Peyer's patch (tissue), 4 donors: ENCODE measurements around the gene SARM1. TPM values are rescaled to one million over a fixed set of nuclear protein-coding genes. Genes with fewer than 3 reads are reported as not detected.
A peak's percentile ranks its signal among the peaks of the same experiment; 100 is the strongest.
"Not testable (repeated sequence)": the region's sequence is repeated elsewhere in the genome, so short reads cannot be mapped to it uniquely, and the experiment has no call there.

Experiments
- DNase-seq, 3 donors: peaks; one replicate each; pipeline ENCODE4 v3.0.0-alpha.2; 2017 to 2019
- H3K27ac ChIP-seq, 4 donors: fragments of 200-600 bp; sonication (generic); one replicate each; pipeline ENCODE4 v1.5.1; 2016 to 2019
- H3K27me3 ChIP-seq, 2 donors: fragments of 200-600 bp; sonication (generic); one replicate each; pipeline ENCODE4 v1.5.1; 2019
- H3K36me3 ChIP-seq, 3 donors: fragments of 200-600 bp; sonication (generic); one replicate each; pipeline ENCODE4 v1.5.1; 2016 to 2019
- H3K4me1 ChIP-seq, 4 donors: fragments of 200-600 bp; sonication (generic); one replicate each; pipeline ENCODE4 v1.5.1; 2016 to 2019
- H3K4me3 ChIP-seq, 4 donors: fragments of 200-600 bp; sonication (generic); 1 replicate in 3 of 4; 2 replicates in 1 of 4; pipeline ENCODE4 v1.5.1; 2016 to 2019; ENCODE audit warnings: mild to moderate bottlenecking in 1 of 4
- H3K9me3 ChIP-seq, 4 donors: fragments of 200-600 bp; sonication (generic); one replicate each; pipeline ENCODE4 v1.5.1; 2016 to 2019; ENCODE audit warnings: mild to moderate bottlenecking in 1 of 4
- CTCF ChIP-seq, 6 experiments: fragments of 450-650 bp in 4 of 6; fragments of 200-600 bp in 2 of 6; sonication (generic) in 1 of 6; IDR thresholded peaks; one replicate each; pipeline ENCODE4 v1.5.1; 2017 to 2019; ENCODE audit warnings: antibody characterized with exemption in 6 of 6, mild to moderate bottlenecking in 3 of 6, moderate library complexity in 1 of 6
- POLR2A ChIP-seq, 2 donors: fragments of 450-650 bp; IDR thresholded peaks; one replicate each; pipeline ENCODE4 v1.5.1; 2017; ENCODE audit warnings: antibody characterized with exemption in 2 of 2, mild to moderate bottlenecking in 2 of 2, moderate library complexity in 2 of 2
- total RNA-seq, 4 donors: library from RNA; depleted of rRNA; stranded (reverse); fragments of >200 nt; gene quantifications; one replicate each; pipeline ENCODE4 v1.1.0, GENCODE V29; 2016

SARM1 gene
- total RNA-seq, 4 donors from 2014 or later: 12.8 to 37.6 (median 24.6) TPM

- no peak for DNase-seq
Measured at GRCh38 chr17:28425206-28425605, 53.7 kb downstream of the SARM1 start.

GRCh38 chr17:28426081-28426519 lies 54.6 kb downstream of the SARM1 start:
- no peaks in the 10 kb centered on the region for H3K9me3 ChIP-seq
- no peaks in the 10 kb centered on the region for H3K4me1 ChIP-seq
- no peak overlapping the region for H3K27ac ChIP-seq
- peak in 2 of 3 donors; percentile 57 to 62 for DNase-seq
- H3K36me3 ChIP-seq: no peaks in the 10 kb centered on the region
- TF ChIP-seq POLR2A (IDR thresholded peaks at IDR 0.05) (no peak), CTCF (IDR thresholded peaks at IDR 0.05) (peak in 4 of 6 experiments; percentile 10 to 55 (median 46))
- no peak overlapping the region for H3K4me3 ChIP-seq
- no peaks in the 10 kb centered on the region for H3K27me3 ChIP-seq

More at GRCh38 chr17:28425206-28425605, 53.7 kb downstream of the SARM1 start:
- no peak overlapping the region for H3K27ac ChIP-seq
- H3K36me3 ChIP-seq: no peaks in the 10 kb centered on the region
- TF ChIP-seq POLR2A (IDR thresholded peaks at IDR 0.05): no peak
- no peak for TF ChIP-seq CTCF (IDR thresholded peaks at IDR 0.05)
- H3K4me3 ChIP-seq: no peak overlapping the region
- no peaks in the 10 kb centered on the region for H3K27me3 ChIP-seq
- H3K9me3 ChIP-seq: no peaks in the 10 kb centered on the region
- H3K4me1 ChIP-seq: no peaks in the 10 kb centered on the region

- Histone ChIP-seq H3K4me1 (no peaks in the 10 kb centered on the region), H3K36me3 (no peaks in the 10 kb centered on the region), H3K9me3 (no peaks in the 10 kb centered on the region), H3K4me3 (no peak overlapping the region), H3K27ac (no peak overlapping the region), H3K27me3 (no peaks in the 10 kb centered on the region)
- no peak for DNase-seq
- TF ChIP-seq CTCF (IDR thresholded peaks at IDR 0.05) (no peak), POLR2A (IDR thresholded peaks at IDR 0.05) (no peak)
Measured at GRCh38 chr17:28427371-28427770, 55.9 kb downstream of the SARM1 start.

- H3K4me3 ChIP-seq, H3K36me3 ChIP-seq, H3K27me3 ChIP-seq, H3K27ac ChIP-seq, DNase-seq, H3K4me1 ChIP-seq, H3K9me3 ChIP-seq: not testable (repeated sequence)
Measured at GRCh38 chr17:28427982-28428381, 56.5 kb downstream of the SARM1 start.

GRCh38 chr17:28433721-28434120 lies 62.2 kb downstream of the SARM1 start:
- no peaks in the 10 kb centered on the region for H3K9me3 ChIP-seq
- TF ChIP-seq POLR2A (IDR thresholded peaks at IDR 0.05) (no peak), CTCF (IDR thresholded peaks at IDR 0.05) (no peak)
- no peaks in the 10 kb centered on the region for H3K27me3 ChIP-seq
- no peaks in the 10 kb centered on the region for H3K4me1 ChIP-seq
- DNase-seq: no peak
- H3K36me3 ChIP-seq: no peaks in the 10 kb centered on the region
- no peak overlapping the region for H3K4me3 ChIP-seq
- H3K27ac ChIP-seq: no peak overlapping the region

GRCh38 chr17:28434326-28434725 lies 62.8 kb downstream of the SARM1 start:
- not testable (repeated sequence) for H3K27ac ChIP-seq, H3K4me1 ChIP-seq, H3K27me3 ChIP-seq, H3K9me3 ChIP-seq, H3K4me3 ChIP-seq, DNase-seq, H3K36me3 ChIP-seq
